GM23338 (cell line): ENCODE results near the gene MPPED1.

Experiments
- CREB1 ChIP-seq: fragments of 250-450 bp; sonication (Bioruptor Pico); IDR thresholded peaks from 2 replicates; pipeline ENCODE4 v1.5.0; 2020; ENCODE audit warnings: low read depth, mild to moderate bottlenecking, moderate library complexity
- CTCF ChIP-seq, 2 experiments: fragments of 200-600 bp in 1 of 2; sonication (generic) in 1 of 2; conservative IDR thresholded peaks; 2 replicates each; pipeline versions ENCODE4 v1.5.1 to v1.6.1; 2016 to 2017; ENCODE audit warnings: antibody characterized with exemption in 2 of 2, low read depth in 2 of 2, mild to moderate bottlenecking in 2 of 2, moderate library complexity in 1 of 2
- ETS1 ChIP-seq: IDR thresholded peaks from 2 replicates; pipeline ENCODE4 v1.6.1; 2016; ENCODE audit warnings: antibody characterized with exemption
- EZH2 ChIP-seq: fragments of 200-600 bp; sonication (generic); IDR thresholded peaks from one replicate; pipeline ENCODE4 v1.8.0; 2017; ENCODE audit warnings: antibody characterized with exemption, mild to moderate bottlenecking, low read depth; ENCODE audit not compliant: unreplicated experiment
- EZH2phosphoT487 ChIP-seq: fragments of 200-600 bp; sonication (generic); IDR thresholded peaks from one replicate; pipeline ENCODE4 v1.8.1; 2018; ENCODE audit warnings: antibody characterized with exemption; ENCODE audit not compliant: unreplicated experiment
- JUNB ChIP-seq: IDR thresholded peaks from one replicate; pipeline ENCODE4 v1.6.1; 2016; ENCODE audit warnings: antibody characterized with exemption; ENCODE audit not compliant: unreplicated experiment
- NANOG ChIP-seq: IDR thresholded peaks from 2 replicates; pipeline ENCODE4 v1.6.1; 2016; ENCODE audit warnings: antibody characterized with exemption, borderline replicate concordance
- POLR2AphosphoS5 ChIP-seq: IDR thresholded peaks from 2 replicates; pipeline ENCODE4 v1.6.1; 2016; ENCODE audit warnings: antibody characterized with exemption, low read depth
- REST ChIP-seq: IDR thresholded peaks from one replicate; pipeline ENCODE4 v1.6.1; 2018; ENCODE audit warnings: antibody characterized with exemption; ENCODE audit not compliant: unreplicated experiment
- STAT1 ChIP-seq: IDR thresholded peaks from one replicate; pipeline ENCODE4 v1.6.1; 2016; ENCODE audit warnings: antibody characterized with exemption; ENCODE audit not compliant: unreplicated experiment
- ZNF114 ChIP-seq: fragments of 250-450 bp; sonication (Bioruptor Pico); IDR thresholded peaks from 2 replicates; pipeline ENCODE4 v1.5.0; 2020; ENCODE audit warnings: mild to moderate bottlenecking, moderate library complexity
- ZNF331 ChIP-seq: fragments of 250-450 bp; sonication (Bioruptor Pico); IDR thresholded peaks from 2 replicates; pipeline ENCODE4 v1.5.0; 2020; ENCODE audit warnings: low read depth, mild to moderate bottlenecking, moderate library complexity
- ZNF462 ChIP-seq: fragments of 250-450 bp; sonication (Bioruptor Pico); IDR thresholded peaks from 2 replicates; pipeline ENCODE4 v1.5.0; 2020; ENCODE audit warnings: mild to moderate bottlenecking, moderate library complexity

- TF ChIP-seq CTCF (conservative IDR thresholded peaks at IDR 0.05; ENCODE audit: low read depth in 2 of 2) = no peak
- TF ChIP-seq ETS1 = no peak
- no peak for TF ChIP-seq NANOG
- no peak for TF ChIP-seq EZH2phosphoT487
- TF ChIP-seq POLR2AphosphoS5 = no peak
- TF ChIP-seq STAT1 = no peak
- no peak for TF ChIP-seq EZH2
- TF ChIP-seq REST = no peak
- TF ChIP-seq JUNB = no peak
- no peak for TF ChIP-seq ZNF462
- no peak for TF ChIP-seq CREB1
- TF ChIP-seq ZNF331 (CRISPR knock-in tag) = no peak
- no peak for TF ChIP-seq ZNF114
These were observed 55.6 kb downstream of the MPPED1 start for GRCh38 chr22:43467216-43467940.
